Neural cell (in vitro differentiated cells): ENCODE measurements around the gene TBC1D14.

ENCODE experiments used
- CTCF ChIP-seq: fragments of 450-650 bp; IDR thresholded peaks from 2 replicates; pipeline ENCODE4 v1.5.1; 2014; ENCODE audit warnings: antibody characterized with exemption, mild to moderate bottlenecking, moderate library complexity; ENCODE audit not compliant: poor library complexity, severe bottlenecking
- EP300 ChIP-seq: fragments of 450-650 bp; conservative IDR thresholded peaks from 2 replicates; pipeline ENCODE4 v1.6.1; 2014; ENCODE audit warnings: antibody characterized with exemption, mild to moderate bottlenecking, moderate library complexity; ENCODE audit not compliant: poor library complexity, severe bottlenecking
- MXI1 ChIP-seq: fragments of 450-650 bp; conservative IDR thresholded peaks from 2 replicates; pipeline ENCODE4 v1.6.1; 2014; ENCODE audit warnings: antibody characterized with exemption, mild to moderate bottlenecking; ENCODE audit not compliant: poor library complexity, severe bottlenecking
- REST ChIP-seq: IDR thresholded peaks from 2 replicates; pipeline ENCODE4 v1.6.1; 2012; ENCODE audit warnings: borderline replicate concordance

GRCh38 chr4:7002336-7002735, 92.7 kb downstream of the TBC1D14 start:
- no peak for TF ChIP-seq EP300
- no peak for TF ChIP-seq CTCF
- TF ChIP-seq MXI1 = no peak
- TF ChIP-seq REST = no peak
